Thyroid gland (tissue), 4 donors: ENCODE data around the gene PPM1L. TPM values are rescaled to one million over a fixed set of nuclear protein-coding genes. Genes with fewer than 3 reads are reported as not detected.

Experiments
- DNase-seq, 2 donors: peaks; one replicate each; pipeline ENCODE4 v3.0.0-alpha.2; 2019
- H3K27ac ChIP-seq, 3 donors: fragments of 200-600 bp; sonication (generic); 1 replicate in 2 of 3; 2 replicates in 1 of 3; pipeline ENCODE4 v1.5.1; 2016 to 2019; ENCODE audit warnings: mild to moderate bottlenecking in 1 of 3, moderate library complexity in 1 of 3
- H3K27me3 ChIP-seq: fragments of 200-600 bp; sonication (generic); one replicate; pipeline ENCODE4 v1.5.1; 2019
- H3K36me3 ChIP-seq, 2 donors: fragments of 200-600 bp; sonication (generic); one replicate each; pipeline ENCODE4 v1.5.1; 2016 to 2019
- H3K4me1 ChIP-seq, 2 donors: fragments of 200-600 bp; sonication (generic); one replicate each; pipeline ENCODE4 v1.5.1; 2017 to 2019
- H3K4me3 ChIP-seq, 3 donors: fragments of 200-600 bp; sonication (generic); replicated peaks in 1 of 3; 1 replicate in 2 of 3; 2 replicates in 1 of 3; pipeline ENCODE4 v1.5.1; 2016; ENCODE audit warnings: mild to moderate bottlenecking in 1 of 3
- H3K9me3 ChIP-seq: fragments of 200-600 bp; sonication (generic); one replicate; pipeline ENCODE4 v1.5.1; 2017
- POLR2A ChIP-seq, 2 donors: fragments of 450-650 bp; IDR thresholded peaks; one replicate each; pipeline ENCODE4 v1.6.1; 2017; ENCODE audit warnings: antibody characterized with exemption in 2 of 2, mild to moderate bottlenecking in 2 of 2, moderate library complexity in 1 of 2
- whole genome bisulfite sequencing, 2 donors: methylation state at CpG; one replicate each; pipeline ENCODE4 v1.1.5; 2017; 5-methylcytosine and 5-hydroxymethylcytosine counted together
- intact Hi-C: fragments of 100-400 bp; cut with DNase I; formaldehyde crosslinking; loops from one replicate; pipeline ENCODE4 v1.15.1; 2023
- total RNA-seq, 4 donors: library from RNA; depleted of rRNA; stranded (reverse); fragments of >200 nt; gene quantifications; one replicate each; pipeline ENCODE4 v1.2.3, GENCODE V29; 2016
- TF ChIP-seq, protein P1 (sequence below), 6 experiments: fragments of 200-600 bp in 3 of 6; fragments of 450-650 bp in 3 of 6; sonication (generic) in 3 of 6; IDR thresholded peaks; one replicate each; pipeline ENCODE4 v1.5.1; 2016 to 2019; ENCODE audit warnings: antibody characterized with exemption in 6 of 6, mild to moderate bottlenecking in 2 of 6, inconsistent platforms in 1 of 6, moderate library complexity in 1 of 6

The PPM1L gene
- total RNA-seq, 4 donors from 2014 or later = 47.2 to 77.4 (median 50.4) TPM

- TF ChIP-seq POLR2A (IDR thresholded peaks at IDR 0.05) = no peak
- TF ChIP-seq, protein P1, sequence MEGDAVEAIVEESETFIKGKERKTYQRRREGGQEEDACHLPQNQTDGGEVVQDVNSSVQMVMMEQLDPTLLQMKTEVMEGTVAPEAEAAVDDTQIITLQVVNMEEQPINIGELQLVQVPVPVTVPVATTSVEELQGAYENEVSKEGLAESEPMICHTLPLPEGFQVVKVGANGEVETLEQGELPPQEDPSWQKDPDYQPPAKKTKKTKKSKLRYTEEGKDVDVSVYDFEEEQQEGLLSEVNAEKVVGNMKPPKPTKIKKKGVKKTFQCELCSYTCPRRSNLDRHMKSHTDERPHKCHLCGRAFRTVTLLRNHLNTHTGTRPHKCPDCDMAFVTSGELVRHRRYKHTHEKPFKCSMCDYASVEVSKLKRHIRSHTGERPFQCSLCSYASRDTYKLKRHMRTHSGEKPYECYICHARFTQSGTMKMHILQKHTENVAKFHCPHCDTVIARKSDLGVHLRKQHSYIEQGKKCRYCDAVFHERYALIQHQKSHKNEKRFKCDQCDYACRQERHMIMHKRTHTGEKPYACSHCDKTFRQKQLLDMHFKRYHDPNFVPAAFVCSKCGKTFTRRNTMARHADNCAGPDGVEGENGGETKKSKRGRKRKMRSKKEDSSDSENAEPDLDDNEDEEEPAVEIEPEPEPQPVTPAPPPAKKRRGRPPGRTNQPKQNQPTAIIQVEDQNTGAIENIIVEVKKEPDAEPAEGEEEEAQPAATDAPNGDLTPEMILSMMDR (IDR thresholded peaks at IDR 0.05) = no peak
- intact Hi-C loops = no loop called here
- H3K9me3 ChIP-seq = no peaks in the 10 kb centered on the region
- H3K4me1 ChIP-seq = peaks cover 16% of the 10 kb centered on the region in 2 donors
- H3K27ac ChIP-seq = no peak overlapping the region
- H3K4me3 ChIP-seq = no peak overlapping the region
- no peak for DNase-seq
- H3K36me3 ChIP-seq = no peaks in the 10 kb centered on the region
- no peaks in the 10 kb centered on the region for H3K27me3 ChIP-seq
These were observed 24.2 kb downstream of the PPM1L start for GRCh38 chr3:160780245-160780644.

- TF ChIP-seq, protein P1 (IDR thresholded peaks at IDR 0.05) = no peak
- TF ChIP-seq POLR2A (IDR thresholded peaks at IDR 0.05) = no peak
- H3K27ac ChIP-seq = no peak overlapping the region
- no peaks in the 10 kb centered on the region for H3K36me3 ChIP-seq
- H3K27me3 ChIP-seq = no peaks in the 10 kb centered on the region
- H3K4me1 ChIP-seq = peaks cover 16% of the 10 kb centered on the region in 2 donors
- H3K4me3 ChIP-seq = no peak overlapping the region
- intact Hi-C loops = no loop called here
- DNase-seq = no peak
- no peaks in the 10 kb centered on the region for H3K9me3 ChIP-seq
- 67 to 90% methylated on average over 4 of the region's 4 CpGs for WGBS, 2 donors
These were observed 25.4 kb downstream of the PPM1L start for GRCh38 chr3:160781402-160781801.

GRCh38 chr3:160781863-160782262 is 25.8 kb downstream of the PPM1L start:
- intact Hi-C loops = no loop called here
- no peaks in the 10 kb centered on the region for H3K9me3 ChIP-seq
- H3K27ac ChIP-seq = no peak overlapping the region
- peaks cover 16% of the 10 kb centered on the region in 2 donors for H3K4me1 ChIP-seq
- WGBS, 2 donors = 96 to 98% methylated on average over 3 of the region's 3 CpGs
- H3K36me3 ChIP-seq = no peaks in the 10 kb centered on the region
- TF ChIP-seq POLR2A (IDR thresholded peaks at IDR 0.05) = no peak
- TF ChIP-seq, protein P1 (IDR thresholded peaks at IDR 0.05) = no peak
- no peaks in the 10 kb centered on the region for H3K27me3 ChIP-seq
- no peak overlapping the region for H3K4me3 ChIP-seq
- DNase-seq = no peak

DNA sequence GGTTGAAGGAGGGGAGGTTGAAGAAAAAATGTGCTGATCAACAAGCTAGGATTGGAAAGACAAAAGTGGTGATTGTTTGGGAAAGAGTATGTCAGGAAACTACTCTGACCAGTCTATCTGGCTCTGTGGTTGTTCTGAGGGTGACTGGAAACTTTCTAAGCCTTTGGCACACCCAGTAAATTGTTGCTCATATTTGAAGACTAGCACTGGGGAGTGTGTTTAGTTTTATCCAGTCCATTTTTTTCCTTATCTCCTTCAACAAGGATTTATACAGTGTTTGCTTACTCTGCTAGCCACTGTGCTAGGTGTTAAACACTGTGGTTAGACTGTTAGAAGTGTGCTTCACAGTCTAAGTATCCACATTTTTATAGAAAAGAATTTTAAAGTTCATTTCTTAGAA is 28.8 kb downstream of the PPM1L start:
- intact Hi-C loops = no loop called here
- no peak overlapping the region for H3K27ac ChIP-seq

DNA sequence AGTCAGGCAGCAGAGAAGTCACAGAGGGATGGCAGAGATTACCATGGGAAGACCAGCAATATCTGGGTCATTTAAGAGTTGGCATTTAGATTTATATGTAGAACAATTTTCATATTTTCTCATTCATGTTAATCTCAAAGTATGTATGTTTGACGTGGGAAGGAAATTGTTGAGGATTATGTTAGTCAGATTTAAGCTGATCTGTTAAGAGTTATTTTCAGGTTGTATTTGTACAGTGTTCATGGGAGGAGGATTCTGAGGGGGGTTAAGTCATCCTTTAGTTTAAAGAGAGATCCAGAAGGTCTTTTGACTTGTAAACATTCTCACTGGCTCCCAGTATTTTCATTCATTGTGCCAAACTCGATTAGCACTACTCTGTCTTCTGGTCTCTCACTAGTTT is 34.7 kb downstream of the PPM1L start:
- Histone ChIP-seq H3K27ac (no peak overlapping the region), H3K9me3 (no peaks in the 10 kb centered on the region), H3K36me3 (no peaks in the 10 kb centered on the region), H3K4me3 (no peak overlapping the region), H3K4me1 (peaks cover 0 to under 1% of the 10 kb centered on the region in 2 donors), H3K27me3 (no peaks in the 10 kb centered on the region)
- no peak for TF ChIP-seq POLR2A (IDR thresholded peaks at IDR 0.05)
- TF ChIP-seq, protein P1 (IDR thresholded peaks at IDR 0.05) = no peak
- WGBS, 2 donors = 60 to 70% methylated on average over 2 of the region's 2 CpGs
- intact Hi-C loops = no loop called here
- DNase-seq = no peak

More for the DNA sequence above, 28.8 kb downstream of the PPM1L start:
- no peaks in the 10 kb centered on the region for H3K27me3 ChIP-seq
- no peak for TF ChIP-seq POLR2A (IDR thresholded peaks at IDR 0.05)
- TF ChIP-seq, protein P1 (IDR thresholded peaks at IDR 0.05) = no peak
- DNase-seq = no peak
- H3K4me1 ChIP-seq = peaks cover 6 to 9% of the 10 kb centered on the region in 2 donors
- H3K36me3 ChIP-seq = no peaks in the 10 kb centered on the region
- H3K9me3 ChIP-seq = no peaks in the 10 kb centered on the region
- no peak overlapping the region for H3K4me3 ChIP-seq
